GM12801 (cell line): ENCODE data around the gene MTIF3.

Experiments
- CTCF ChIP-seq: IDR thresholded peaks from one replicate; pipeline ENCODE4 v1.5.1; 2011; ENCODE audit warnings: control low read depth; ENCODE audit not compliant: insufficient read length; ENCODE audit errors: extremely low read depth

MTIF3 gene, protein sequence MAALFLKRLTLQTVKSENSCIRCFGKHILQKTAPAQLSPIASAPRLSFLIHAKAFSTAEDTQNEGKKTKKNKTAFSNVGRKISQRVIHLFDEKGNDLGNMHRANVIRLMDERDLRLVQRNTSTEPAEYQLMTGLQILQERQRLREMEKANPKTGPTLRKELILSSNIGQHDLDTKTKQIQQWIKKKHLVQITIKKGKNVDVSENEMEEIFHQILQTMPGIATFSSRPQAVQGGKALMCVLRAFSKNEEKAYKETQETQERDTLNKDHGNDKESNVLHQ

GRCh38 chr13:27449936-27450828, at the start of gene MTIF3:
Gene MTIF3, minus strand, starts transcription at chr13:27450564. Its CDS starts 10,116 bp downstream, at chr13:27440448.
- TF ChIP-seq CTCF, result no peak

DNA sequence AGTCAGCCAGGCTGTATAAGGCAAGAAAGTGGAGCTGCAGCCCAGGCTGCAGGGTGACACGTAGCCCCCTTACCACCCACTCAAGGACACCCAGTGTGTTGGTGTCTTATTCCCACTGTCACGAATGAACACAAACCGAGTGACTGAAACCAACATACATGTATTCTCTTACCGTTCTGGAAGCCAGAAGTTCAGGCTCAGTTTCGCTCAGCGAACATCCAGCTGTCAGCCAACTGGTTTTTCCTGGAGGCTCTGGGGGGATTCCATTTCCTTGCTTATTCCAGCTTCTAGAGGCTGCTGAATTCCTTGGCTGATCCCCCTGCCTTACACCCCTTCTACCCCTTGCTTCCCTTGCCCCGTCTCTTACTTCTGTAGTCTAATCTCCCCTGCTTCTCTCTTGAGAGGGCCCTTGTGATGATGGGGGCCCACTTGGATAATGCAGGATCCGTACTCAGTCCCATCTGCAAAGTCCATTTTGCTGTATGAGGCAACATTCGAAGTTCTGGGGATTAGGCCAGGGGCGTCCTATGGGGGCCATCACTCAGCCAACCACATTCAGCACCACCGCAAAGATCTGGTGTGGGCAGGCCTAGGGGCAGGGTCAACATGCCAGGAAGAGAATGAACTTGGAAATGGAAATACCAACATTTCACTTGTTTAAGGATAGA, 47.3 kb upstream of the MTIF3 start:
- TF ChIP-seq CTCF, result no peak

GRCh38 chr13:27496536-27497273, 46.3 kb upstream of the MTIF3 start:
- no peak for TF ChIP-seq CTCF

DNA sequence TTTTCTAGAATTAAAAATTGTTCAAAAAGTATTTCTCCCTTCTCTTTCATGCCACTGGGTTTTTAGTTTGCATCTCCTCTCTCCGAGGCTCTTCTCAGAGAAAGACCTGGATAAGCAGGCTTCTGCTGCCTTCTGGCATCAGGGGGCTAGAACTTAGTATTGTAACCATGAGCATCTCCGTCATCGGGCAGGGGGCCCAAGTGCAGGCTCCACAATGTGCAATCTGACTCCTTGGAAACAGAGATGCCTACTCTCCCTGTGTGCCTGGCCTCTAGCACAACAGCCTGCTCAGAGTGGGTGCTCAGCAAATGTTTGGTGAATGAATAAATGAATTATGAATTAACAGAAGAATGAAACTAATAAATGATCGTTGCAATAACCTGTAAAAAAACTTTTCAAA, 45.6 kb upstream of the MTIF3 start:
- TF ChIP-seq CTCF, result no peak

- TF ChIP-seq CTCF, result no peak
Observed at GRCh38 chr13:27495551-27495950, 45.2 kb upstream of the MTIF3 start.

- TF ChIP-seq CTCF, result no peak
Observed at GRCh38 chr13:27493981-27494380, 43.6 kb upstream of the MTIF3 start.
